Loucy (cell line): ENCODE results near the gene MCOLN2.

Experiments
- EZH2phosphoT487 ChIP-seq: fragments of 200-600 bp; IDR thresholded peaks from 2 replicates; pipeline ENCODE4 v1.6.1; 2018; ENCODE audit warnings: antibody characterized with exemption, mild to moderate bottlenecking, moderate library complexity, borderline replicate concordance
- TF ChIP-seq, protein P1 (sequence below): fragments of 200-600 bp; sonication (generic); conservative IDR thresholded peaks from 2 replicates; pipeline ENCODE4 v1.5.1; 2014; ENCODE audit warnings: mild to moderate bottlenecking, antibody characterized with exemption, low read length

DNA sequence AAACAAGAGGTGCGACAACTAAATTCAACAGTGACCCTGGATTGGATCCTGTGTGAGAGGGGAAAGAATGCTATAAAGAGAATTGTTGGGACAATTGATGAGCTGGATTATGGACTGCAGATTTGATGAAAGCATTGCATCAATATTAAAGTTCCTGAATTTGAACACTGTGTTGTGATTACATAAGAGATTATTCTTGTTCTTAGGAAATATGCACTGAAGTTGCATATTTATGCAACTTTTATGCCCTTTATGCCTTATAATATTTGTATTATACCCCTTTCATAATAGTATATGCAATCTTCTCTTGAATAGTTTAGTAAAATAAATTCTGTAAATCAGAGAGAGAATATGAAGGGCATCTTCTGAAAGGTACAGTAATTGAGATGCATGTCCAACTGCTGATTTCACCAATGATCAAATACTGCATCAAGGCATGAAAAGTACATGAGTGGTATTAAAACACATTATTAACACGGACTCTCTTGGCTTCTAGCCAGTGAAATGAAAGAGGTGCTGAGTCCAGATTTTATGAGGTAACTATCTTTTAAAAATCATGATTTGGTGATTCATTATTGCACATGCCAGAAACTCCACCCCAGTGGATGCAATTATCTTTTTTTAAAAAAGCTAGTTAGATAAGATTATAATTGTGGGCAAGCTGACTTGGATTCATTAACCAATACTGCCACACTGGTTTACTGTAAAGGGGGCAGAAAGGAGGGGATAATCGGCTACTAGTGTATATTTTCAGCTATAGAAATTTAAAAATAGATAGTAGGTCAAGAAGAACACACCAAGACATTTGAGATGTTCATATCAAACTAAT, 84.0 kb downstream of the MCOLN2 start:
- TF ChIP-seq, protein P1, sequence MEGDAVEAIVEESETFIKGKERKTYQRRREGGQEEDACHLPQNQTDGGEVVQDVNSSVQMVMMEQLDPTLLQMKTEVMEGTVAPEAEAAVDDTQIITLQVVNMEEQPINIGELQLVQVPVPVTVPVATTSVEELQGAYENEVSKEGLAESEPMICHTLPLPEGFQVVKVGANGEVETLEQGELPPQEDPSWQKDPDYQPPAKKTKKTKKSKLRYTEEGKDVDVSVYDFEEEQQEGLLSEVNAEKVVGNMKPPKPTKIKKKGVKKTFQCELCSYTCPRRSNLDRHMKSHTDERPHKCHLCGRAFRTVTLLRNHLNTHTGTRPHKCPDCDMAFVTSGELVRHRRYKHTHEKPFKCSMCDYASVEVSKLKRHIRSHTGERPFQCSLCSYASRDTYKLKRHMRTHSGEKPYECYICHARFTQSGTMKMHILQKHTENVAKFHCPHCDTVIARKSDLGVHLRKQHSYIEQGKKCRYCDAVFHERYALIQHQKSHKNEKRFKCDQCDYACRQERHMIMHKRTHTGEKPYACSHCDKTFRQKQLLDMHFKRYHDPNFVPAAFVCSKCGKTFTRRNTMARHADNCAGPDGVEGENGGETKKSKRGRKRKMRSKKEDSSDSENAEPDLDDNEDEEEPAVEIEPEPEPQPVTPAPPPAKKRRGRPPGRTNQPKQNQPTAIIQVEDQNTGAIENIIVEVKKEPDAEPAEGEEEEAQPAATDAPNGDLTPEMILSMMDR: no peak
- no peak for TF ChIP-seq EZH2phosphoT487
